Prostate gland (tissue), 2 donors: ENCODE results near the gene UBA52.

Experiments used
- POLR2A ChIP-seq: fragments of 450-650 bp; IDR thresholded peaks from one replicate; pipeline ENCODE4 v1.6.1; 2016; ENCODE audit warnings: antibody characterized with exemption, mild to moderate bottlenecking
- POLR2AphosphoS5 ChIP-seq: sonication (generic); formaldehyde crosslinking; IDR thresholded peaks from one replicate; pipeline ENCODE4 v1.6.1; 2017; ENCODE audit warnings: antibody characterized with exemption
- TF ChIP-seq, protein P1 (sequence below), 4 experiments: fragments of 200-600 bp in 2 of 4; fragments of 450-650 bp in 2 of 4; sonication (generic) in 2 of 4; IDR thresholded peaks; 1 replicate in 3 of 4; 2 replicates in 1 of 4; pipeline ENCODE4 v1.5.1; 2016 to 2019; ENCODE audit warnings: antibody characterized with exemption in 4 of 4, mild to moderate bottlenecking in 2 of 4, moderate library complexity in 2 of 4

GRCh38 chr19:18586306-18586705 lies 14.6 kb downstream of the UBA52 start:
- TF ChIP-seq, protein P1, sequence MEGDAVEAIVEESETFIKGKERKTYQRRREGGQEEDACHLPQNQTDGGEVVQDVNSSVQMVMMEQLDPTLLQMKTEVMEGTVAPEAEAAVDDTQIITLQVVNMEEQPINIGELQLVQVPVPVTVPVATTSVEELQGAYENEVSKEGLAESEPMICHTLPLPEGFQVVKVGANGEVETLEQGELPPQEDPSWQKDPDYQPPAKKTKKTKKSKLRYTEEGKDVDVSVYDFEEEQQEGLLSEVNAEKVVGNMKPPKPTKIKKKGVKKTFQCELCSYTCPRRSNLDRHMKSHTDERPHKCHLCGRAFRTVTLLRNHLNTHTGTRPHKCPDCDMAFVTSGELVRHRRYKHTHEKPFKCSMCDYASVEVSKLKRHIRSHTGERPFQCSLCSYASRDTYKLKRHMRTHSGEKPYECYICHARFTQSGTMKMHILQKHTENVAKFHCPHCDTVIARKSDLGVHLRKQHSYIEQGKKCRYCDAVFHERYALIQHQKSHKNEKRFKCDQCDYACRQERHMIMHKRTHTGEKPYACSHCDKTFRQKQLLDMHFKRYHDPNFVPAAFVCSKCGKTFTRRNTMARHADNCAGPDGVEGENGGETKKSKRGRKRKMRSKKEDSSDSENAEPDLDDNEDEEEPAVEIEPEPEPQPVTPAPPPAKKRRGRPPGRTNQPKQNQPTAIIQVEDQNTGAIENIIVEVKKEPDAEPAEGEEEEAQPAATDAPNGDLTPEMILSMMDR (IDR thresholded peaks at IDR 0.05) = no peak
- TF ChIP-seq POLR2A (no peak), POLR2AphosphoS5 (no peak)
